GM08714 (cell line): Measurements from ENCODE around the gene DCAF16.

Experiments used
- H3K4me3 ChIP-seq: fragments of 200-500 bp; sonication (Bioruptor generic); 2 replicates; pipeline ENCODE4 v1.5.1; 2014; ENCODE audit warnings: mild to moderate bottlenecking, low read length, inconsistent platforms
- ZNF274 ChIP-seq: IDR thresholded peaks from 2 replicates; pipeline ENCODE4 v1.6.1; 2012; ENCODE audit warnings: mild to moderate bottlenecking, low read depth, low read length

Gene DCAF16

DNA sequence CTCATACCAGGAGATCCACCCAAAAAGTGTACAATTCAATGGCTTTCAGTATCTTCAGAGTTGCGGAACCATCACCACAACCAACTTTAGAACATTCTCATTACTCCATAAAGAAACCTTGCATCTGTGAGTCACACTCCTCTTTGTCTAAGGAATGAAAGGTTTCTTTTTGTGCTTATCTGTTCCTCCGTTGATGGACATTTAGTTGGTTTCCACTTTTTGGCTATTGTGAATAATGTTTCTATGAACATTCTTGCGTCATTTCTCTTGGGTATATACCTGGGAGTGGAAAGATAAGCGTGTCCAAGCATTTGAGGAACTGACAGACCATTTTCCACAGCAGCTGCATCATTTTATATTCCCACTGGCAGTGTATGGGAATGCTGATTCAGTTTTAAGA is 39.7 kb downstream of the DCAF16 start:
- no peak overlapping the region for H3K4me3 ChIP-seq
- no peak for TF ChIP-seq ZNF274

DNA sequence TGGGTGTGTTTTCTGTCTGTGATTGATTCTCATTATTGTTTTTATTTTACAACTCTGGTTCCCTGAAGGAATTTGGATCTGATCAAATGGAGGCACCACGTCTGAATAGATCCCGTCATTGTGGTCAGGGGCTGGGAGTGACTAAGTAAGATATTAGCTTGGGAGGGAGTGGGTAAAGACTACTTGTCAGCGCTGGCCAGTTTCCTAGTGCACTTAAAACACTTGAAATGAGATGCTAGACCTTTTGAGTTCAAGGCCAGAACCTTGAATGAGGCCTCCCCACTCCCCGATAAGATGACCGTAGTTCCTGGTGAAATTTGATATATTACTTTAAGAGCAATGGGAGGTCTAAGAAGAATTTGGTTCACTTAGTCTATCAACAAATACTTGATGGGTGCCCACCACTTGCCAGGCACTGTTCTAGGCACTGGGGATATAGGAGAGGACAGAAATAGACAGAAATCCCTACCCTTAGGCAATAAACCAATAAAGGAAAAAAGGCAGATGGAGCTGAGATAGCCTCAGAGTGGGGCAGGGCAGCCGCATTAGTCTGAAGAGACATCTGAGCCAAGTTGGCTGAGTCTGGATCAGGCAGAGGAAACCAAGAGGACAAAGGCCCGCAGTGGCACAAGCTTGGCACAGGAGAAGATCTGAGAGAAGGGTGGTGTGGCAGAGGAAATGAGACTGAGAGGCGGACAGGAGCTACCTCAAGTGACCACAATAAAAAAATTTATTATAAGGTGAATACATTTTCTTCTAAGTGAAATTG is 41.0 kb downstream of the DCAF16 start:
- H3K4me3 ChIP-seq: no peak overlapping the region
- no peak for TF ChIP-seq ZNF274

- no peak for TF ChIP-seq ZNF274
- no peak overlapping the region for H3K4me3 ChIP-seq
These were observed 43.6 kb downstream of the DCAF16 start for GRCh38 chr4:17766826-17767458.

DNA sequence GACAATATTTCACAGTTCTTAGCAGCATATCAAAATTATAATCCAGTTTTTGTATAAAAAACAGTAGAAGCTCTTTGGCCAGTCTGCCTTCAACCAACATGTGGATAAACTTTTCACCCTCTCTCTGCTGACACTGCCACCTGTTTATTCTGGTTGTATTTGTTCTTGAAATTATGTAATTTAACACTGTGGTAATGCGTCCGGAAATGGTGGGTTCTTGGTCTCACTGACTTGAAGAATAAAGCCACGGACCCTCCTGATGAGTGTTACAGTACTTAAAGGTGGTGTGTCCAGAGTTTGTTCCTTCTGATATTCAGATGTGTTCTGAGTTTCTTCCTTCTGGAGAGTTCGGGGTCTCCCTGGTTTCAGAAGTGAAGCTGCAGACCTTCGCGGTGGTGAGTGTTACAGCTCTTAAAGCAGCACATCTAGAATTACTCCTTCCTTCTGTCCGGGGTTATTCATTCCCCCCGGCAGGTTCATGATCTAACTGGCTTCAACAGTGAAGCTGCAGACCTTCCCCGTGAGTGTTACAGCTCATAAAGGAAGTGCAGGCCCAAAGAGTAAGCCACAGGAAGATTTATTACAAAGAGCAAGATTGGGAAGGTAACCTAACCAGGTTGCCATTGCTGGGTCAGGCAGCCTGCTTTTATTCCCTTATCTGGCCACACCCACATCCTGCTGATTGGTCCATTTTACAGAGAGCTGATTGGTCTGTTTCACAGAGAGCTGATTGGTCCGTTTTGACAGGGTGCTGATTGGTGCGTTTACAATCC is 44.9 kb downstream of the DCAF16 start:
- no peak for TF ChIP-seq ZNF274
- no peak overlapping the region for H3K4me3 ChIP-seq

DNA sequence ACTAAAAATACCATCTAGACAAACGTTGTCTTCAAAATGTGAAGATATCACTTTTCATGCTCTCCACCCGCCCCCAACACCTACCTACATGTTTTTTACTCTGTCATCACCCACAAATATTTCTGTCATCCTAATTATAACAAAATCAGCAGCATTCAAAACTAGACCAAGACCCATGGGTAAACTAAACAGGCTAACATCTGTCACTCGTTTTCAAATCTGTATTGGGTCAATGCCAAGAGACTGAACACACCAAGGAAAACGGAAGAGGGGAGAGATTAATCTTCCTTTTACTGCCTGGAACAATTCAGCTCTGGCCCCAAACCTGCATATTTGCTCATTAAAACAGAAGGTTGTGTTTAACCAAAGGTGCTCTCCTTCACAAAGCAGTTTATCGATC is 46.6 kb downstream of the DCAF16 start:
- no peak overlapping the region for H3K4me3 ChIP-seq
- TF ChIP-seq ZNF274: no peak

DNA sequence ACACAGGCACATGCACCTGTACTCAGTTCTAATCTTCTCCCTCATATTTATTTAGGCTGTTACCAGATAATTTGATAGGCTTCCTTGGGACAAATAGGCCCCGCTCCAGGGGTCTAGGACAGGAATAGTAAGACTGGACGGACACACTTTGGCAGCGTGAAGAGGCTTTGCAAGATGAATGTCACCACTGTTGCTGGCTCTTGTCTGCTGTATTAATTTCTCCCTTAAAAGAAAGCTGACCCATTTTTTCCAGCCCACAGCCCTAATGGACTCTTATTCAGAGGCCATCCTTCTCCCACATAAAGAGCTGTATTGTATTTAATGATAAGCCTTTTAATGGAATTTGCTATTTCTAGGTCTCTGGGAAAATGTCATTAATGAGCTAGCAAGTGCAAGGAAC is 47.1 kb downstream of the DCAF16 start:
- H3K4me3 ChIP-seq: no peak overlapping the region
- TF ChIP-seq ZNF274: no peak

GRCh38 chr4:17762726-17763125 is 47.8 kb downstream of the DCAF16 start:
- no peak overlapping the region for H3K4me3 ChIP-seq
- no peak for TF ChIP-seq ZNF274

DNA sequence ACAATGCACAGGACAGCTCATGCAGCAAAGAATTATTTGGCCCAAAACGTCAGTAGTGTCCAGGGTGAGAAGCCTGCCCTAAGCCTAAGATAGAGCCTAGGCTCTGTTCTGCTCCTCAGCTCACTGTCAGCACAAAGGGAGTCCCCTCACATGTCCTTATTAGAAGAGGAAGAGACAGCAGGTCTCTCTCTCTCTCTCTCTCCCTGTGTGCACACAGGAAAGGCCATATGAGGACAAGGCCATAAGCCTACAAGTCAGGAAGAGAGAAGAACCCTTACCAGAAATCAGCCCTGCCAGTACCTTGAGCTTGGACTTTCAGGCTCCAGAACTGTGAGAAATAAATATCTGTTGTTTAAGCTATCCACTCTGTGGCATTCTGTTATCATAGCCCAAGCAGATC is 49.5 kb downstream of the DCAF16 start:
- TF ChIP-seq ZNF274: no peak
- no peak overlapping the region for H3K4me3 ChIP-seq

DNA sequence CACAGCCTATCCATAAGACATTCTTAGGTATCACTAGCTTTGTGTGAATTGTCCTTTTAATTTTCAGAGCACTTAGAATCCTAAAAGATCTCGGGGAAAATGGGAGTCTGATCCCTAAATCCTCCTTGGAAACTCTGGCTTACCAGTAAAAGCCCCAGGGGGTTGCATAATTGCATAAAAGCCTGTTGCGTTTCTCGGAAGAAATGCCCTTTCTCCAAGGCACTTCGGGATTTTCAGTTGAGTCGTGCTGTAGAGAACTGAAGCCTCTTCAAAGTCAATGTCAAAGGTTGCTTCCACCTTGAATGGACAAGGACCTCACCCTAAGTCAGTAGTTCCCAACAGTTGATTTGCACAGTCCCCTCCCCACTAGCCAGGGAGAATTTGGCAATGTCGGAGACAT is 49.9 kb downstream of the DCAF16 start:
- no peak overlapping the region for H3K4me3 ChIP-seq
- TF ChIP-seq ZNF274: no peak

DNA sequence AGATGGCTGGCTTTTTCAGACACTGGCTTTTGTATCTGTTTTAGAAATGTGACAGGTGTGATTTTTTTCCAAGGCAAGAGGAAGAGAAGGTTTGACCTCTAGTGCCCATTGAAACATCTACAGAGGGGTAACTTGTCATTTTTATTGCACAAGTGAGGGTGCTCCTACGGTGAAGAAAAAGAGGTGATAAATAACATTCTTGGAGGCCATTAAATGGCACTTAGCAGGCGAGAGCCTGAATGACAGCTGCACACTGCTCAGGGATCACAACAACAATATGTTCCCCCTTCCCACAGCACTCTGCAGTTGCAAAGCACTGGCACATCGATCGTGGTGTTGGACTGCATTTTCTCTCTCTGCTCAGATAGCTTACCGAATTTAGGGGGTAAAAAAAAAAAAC is 52.1 kb downstream of the DCAF16 start:
- TF ChIP-seq ZNF274: no peak
- H3K4me3 ChIP-seq: no peak overlapping the region

- H3K4me3 ChIP-seq: no peak overlapping the region
- no peak for TF ChIP-seq ZNF274
These were observed 52.9 kb downstream of the DCAF16 start for GRCh38 chr4:17757621-17758020.

- no peak for TF ChIP-seq ZNF274
- H3K4me3 ChIP-seq: no peak overlapping the region
These were observed 56.9 kb downstream of the DCAF16 start for GRCh38 chr4:17753646-17754045.
